Body of pancreas (tissue), 4 donors: ENCODE measurements around the gene ADSS1.

Experiments
- POLR2A ChIP-seq, 3 donors: fragments of 450-650 bp; IDR thresholded peaks; one replicate each; pipeline ENCODE4 v1.6.1; 2016; ENCODE audit warnings: antibody characterized with exemption in 3 of 3, mild to moderate bottlenecking in 2 of 3
- TF ChIP-seq, protein P1 (sequence below), 7 experiments: fragments of 450-650 bp in 4 of 7; fragments of 200-600 bp in 3 of 7; sonication (generic) in 3 of 7; IDR thresholded peaks; one replicate each; pipeline ENCODE4 v1.5.1; 2016 to 2019; ENCODE audit warnings: antibody characterized with exemption in 7 of 7

DNA sequence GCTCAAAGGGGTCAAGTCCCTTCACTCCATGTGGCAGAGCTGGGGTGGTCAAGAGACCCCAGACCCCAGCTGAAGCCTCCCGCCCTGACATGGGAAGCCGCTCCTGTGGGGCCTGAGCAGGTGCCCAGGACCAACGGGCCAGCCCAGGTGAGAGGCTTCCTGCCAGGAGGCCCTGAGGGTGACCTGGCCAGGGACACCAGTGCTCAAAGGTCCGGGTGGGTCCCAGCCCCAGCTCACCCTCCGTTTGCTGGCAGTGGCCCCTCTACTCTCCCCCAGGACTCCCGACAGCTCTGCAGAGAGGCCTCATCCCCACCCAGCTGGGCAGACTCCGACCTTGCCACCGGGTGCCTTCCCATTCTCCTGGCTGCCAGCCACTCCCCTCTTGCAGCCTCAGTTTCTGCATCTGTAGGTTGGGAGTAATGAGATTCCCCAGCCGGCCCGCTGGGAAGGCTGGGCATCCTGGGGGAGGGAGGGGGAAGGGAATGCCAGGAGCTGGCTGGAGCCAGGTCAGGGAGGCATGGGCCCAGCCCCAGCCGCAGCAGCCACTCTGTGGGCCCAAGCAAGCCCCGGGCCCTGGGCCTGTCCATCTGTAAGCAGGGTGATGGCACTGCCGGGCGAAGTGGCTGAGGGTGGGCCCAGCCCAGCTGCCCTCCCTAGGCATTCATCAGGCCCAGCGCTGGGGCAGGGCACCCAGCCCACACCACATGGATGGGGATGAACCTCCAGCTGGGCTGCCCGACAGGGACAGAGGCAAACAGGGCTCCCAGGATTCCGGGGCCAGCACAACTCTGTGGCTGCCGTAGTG lies 44.9 kb upstream of the ADSS1 start:
- no peak for TF ChIP-seq POLR2A (IDR thresholded peaks at IDR 0.05)
- TF ChIP-seq, protein P1, sequence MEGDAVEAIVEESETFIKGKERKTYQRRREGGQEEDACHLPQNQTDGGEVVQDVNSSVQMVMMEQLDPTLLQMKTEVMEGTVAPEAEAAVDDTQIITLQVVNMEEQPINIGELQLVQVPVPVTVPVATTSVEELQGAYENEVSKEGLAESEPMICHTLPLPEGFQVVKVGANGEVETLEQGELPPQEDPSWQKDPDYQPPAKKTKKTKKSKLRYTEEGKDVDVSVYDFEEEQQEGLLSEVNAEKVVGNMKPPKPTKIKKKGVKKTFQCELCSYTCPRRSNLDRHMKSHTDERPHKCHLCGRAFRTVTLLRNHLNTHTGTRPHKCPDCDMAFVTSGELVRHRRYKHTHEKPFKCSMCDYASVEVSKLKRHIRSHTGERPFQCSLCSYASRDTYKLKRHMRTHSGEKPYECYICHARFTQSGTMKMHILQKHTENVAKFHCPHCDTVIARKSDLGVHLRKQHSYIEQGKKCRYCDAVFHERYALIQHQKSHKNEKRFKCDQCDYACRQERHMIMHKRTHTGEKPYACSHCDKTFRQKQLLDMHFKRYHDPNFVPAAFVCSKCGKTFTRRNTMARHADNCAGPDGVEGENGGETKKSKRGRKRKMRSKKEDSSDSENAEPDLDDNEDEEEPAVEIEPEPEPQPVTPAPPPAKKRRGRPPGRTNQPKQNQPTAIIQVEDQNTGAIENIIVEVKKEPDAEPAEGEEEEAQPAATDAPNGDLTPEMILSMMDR (IDR thresholded peaks at IDR 0.05), result no peak
